H9 (cell line): ENCODE measurements around the gene DUSP10. TPM values are rescaled to one million over a fixed set of nuclear protein-coding genes. Genes with fewer than 3 reads are reported as not detected.
A peak's percentile ranks its signal among the peaks of the same experiment; 100 is the strongest.

ENCODE experiments used
- DNase-seq: peaks from one replicate; pipeline ENCODE4 v3.0.0-alpha.2; 2017
- H2AFZ ChIP-seq: one replicate; pipeline ENCODE4 v1.6.1; 2013; ENCODE audit warnings: mild to moderate bottlenecking, low read length, control low read depth, moderate library complexity
- H2AK5ac ChIP-seq: 2 replicates; pipeline ENCODE4 v1.6.1; 2013; ENCODE audit warnings: low read length, control low read depth, mixed read lengths; ENCODE audit not compliant: insufficient read length
- H2BK120ac ChIP-seq: one replicate; pipeline ENCODE4 v1.6.1; 2013; ENCODE audit warnings: low read depth, mild to moderate bottlenecking, low read length, control low read depth, inconsistent platforms; ENCODE audit not compliant: poor library complexity, severe bottlenecking
- H2BK12ac ChIP-seq: 2 replicates; pipeline ENCODE4 v1.6.1; 2013; ENCODE audit warnings: low read length, control low read depth, mixed read lengths, low read depth; ENCODE audit not compliant: insufficient read length
- H2BK15ac ChIP-seq: 2 replicates; pipeline ENCODE4 v1.6.1; 2013; ENCODE audit warnings: low read depth, low read length, control low read depth
- H2BK20ac ChIP-seq: one replicate; pipeline ENCODE4 v1.6.1; 2013; ENCODE audit warnings: low read depth, mild to moderate bottlenecking, low read length, control low read depth, inconsistent platforms; ENCODE audit not compliant: poor library complexity, severe bottlenecking
- H2BK5ac ChIP-seq: 2 replicates; pipeline ENCODE4 v1.6.1; 2013; ENCODE audit warnings: low read length, control low read depth, mixed read lengths; ENCODE audit not compliant: insufficient read length
- H3K14ac ChIP-seq: 2 replicates; pipeline ENCODE4 v1.6.1; 2013; ENCODE audit warnings: low read length, control low read depth; ENCODE audit not compliant: insufficient read depth
- H3K18ac ChIP-seq: 2 replicates; pipeline ENCODE4 v1.6.1; 2013; ENCODE audit warnings: low read depth, mild to moderate bottlenecking, mixed read lengths, low read length, control low read depth; ENCODE audit not compliant: insufficient read length
- H3K23ac ChIP-seq: 2 replicates; pipeline ENCODE4 v1.6.1; 2013; ENCODE audit warnings: low read length, control low read depth, mixed read lengths, low read depth; ENCODE audit not compliant: insufficient read length
- H3K23me2 ChIP-seq: 2 replicates; pipeline ENCODE4 v1.6.1; 2013; ENCODE audit warnings: low read depth, mild to moderate bottlenecking, mixed read lengths, low read length, control low read depth; ENCODE audit not compliant: insufficient read length, poor library complexity, severe bottlenecking
- H3K27ac ChIP-seq: 2 replicates; pipeline ENCODE4 v1.5.1; 2013; ENCODE audit warnings: low read length, control low read depth, mixed read lengths, low read depth; ENCODE audit not compliant: insufficient read length
- H3K27me3 ChIP-seq: 2 replicates; pipeline ENCODE4 v1.6.1; 2013; ENCODE audit warnings: low read length, control low read depth, inconsistent platforms; ENCODE audit not compliant: insufficient read depth
- H3K4ac ChIP-seq: 2 replicates; pipeline ENCODE4 v1.6.1; 2013; ENCODE audit warnings: low read depth, mild to moderate bottlenecking, control low read depth, inconsistent platforms, low read length, moderate library complexity
- H3K4me1 ChIP-seq: 2 replicates; pipeline ENCODE4 v1.6.1; 2013; ENCODE audit warnings: low read length, control low read depth, inconsistent platforms; ENCODE audit not compliant: insufficient read depth
- H3K4me2 ChIP-seq: 2 replicates; pipeline ENCODE4 v1.6.1; 2013; ENCODE audit warnings: low read length, control low read depth, mixed read lengths; ENCODE audit not compliant: insufficient read length, insufficient read depth
- H3K56ac ChIP-seq: 2 replicates; pipeline ENCODE4 v1.6.1; 2013; ENCODE audit warnings: low read depth, mild to moderate bottlenecking, mixed read lengths, low read length, control low read depth; ENCODE audit not compliant: insufficient read length
- H3K79me1 ChIP-seq: 2 replicates; pipeline ENCODE4 v1.6.1; 2013; ENCODE audit warnings: low read depth, mild to moderate bottlenecking, moderate library complexity, low read length, control low read depth, inconsistent platforms; ENCODE audit not compliant: insufficient read depth, poor library complexity, severe bottlenecking
- H3K79me2 ChIP-seq: 2 replicates; pipeline ENCODE4 v1.6.1; 2013; ENCODE audit warnings: low read length, control low read depth, inconsistent platforms; ENCODE audit not compliant: insufficient read depth
- H3K9ac ChIP-seq: 2 replicates; pipeline ENCODE4 v1.6.1; 2013; ENCODE audit warnings: low read length, control low read depth, mixed read lengths; ENCODE audit not compliant: insufficient read length; ENCODE audit errors: extremely low read depth
- H3K9me3 ChIP-seq: one replicate; pipeline ENCODE4 v1.6.1; 2013; ENCODE audit warnings: low read depth, low read length, inconsistent platforms; ENCODE audit not compliant: control insufficient read depth
- H3T11ph ChIP-seq: one replicate; pipeline ENCODE4 v1.6.1; 2013; ENCODE audit warnings: mild to moderate bottlenecking, low read length, control low read depth, inconsistent platforms
- H4K20me1 ChIP-seq: one replicate; pipeline ENCODE4 v1.6.1; 2013; ENCODE audit not compliant: control insufficient read depth, insufficient read length, insufficient read depth
- H4K5ac ChIP-seq: 2 replicates; pipeline ENCODE4 v1.6.1; 2013; ENCODE audit warnings: low read depth, mild to moderate bottlenecking, mixed read lengths, low read length, control low read depth; ENCODE audit not compliant: insufficient read length
- H4K8ac ChIP-seq: replicated peaks from 2 replicates; pipeline ENCODE4 v1.6.1; 2013; ENCODE audit warnings: low read length, control low read depth, mixed read lengths, low read depth; ENCODE audit not compliant: insufficient read length
- H4K91ac ChIP-seq: 2 replicates; pipeline ENCODE4 v1.6.1; 2013; ENCODE audit warnings: low read depth, mild to moderate bottlenecking, moderate library complexity, mixed read lengths, low read length, control low read depth; ENCODE audit not compliant: insufficient read length
- H3K27ac Mint-ChIP-seq, 3 experiments: 2 replicates in 2 of 3; 3 replicates in 1 of 3; pipeline ENCODE4 v1.8.0; 2020 to 2021; ENCODE audit warnings: mixed read lengths in 3 of 3, mild to moderate bottlenecking in 1 of 3, moderate library complexity in 1 of 3
- H3K27me3 Mint-ChIP-seq: 2 replicates; pipeline ENCODE4 v1.8.0; 2021; ENCODE audit warnings: low read depth, mild to moderate bottlenecking, moderate library complexity, mixed read lengths
- H3K36me3 Mint-ChIP-seq, 3 experiments: 2 replicates in 2 of 3; 3 replicates in 1 of 3; pipeline ENCODE4 v1.8.0; 2020 to 2021; ENCODE audit warnings: low read depth in 3 of 3, mixed read lengths in 3 of 3; ENCODE audit not compliant: insufficient read depth in 1 of 3
- H3K4me1 Mint-ChIP-seq, 2 experiments: 2 replicates each; pipeline ENCODE4 v1.8.0; 2020; ENCODE audit warnings: mixed read lengths in 2 of 2
- H3K4me3 Mint-ChIP-seq, 2 experiments: 2 replicates in 1 of 2; 3 replicates in 1 of 2; pipeline ENCODE4 v1.8.0; 2020 to 2021; ENCODE audit warnings: mild to moderate bottlenecking in 2 of 2, mixed read lengths in 2 of 2, moderate library complexity in 1 of 2
- H3K9me3 Mint-ChIP-seq, 2 experiments: 2 replicates in 1 of 2; 3 replicates in 1 of 2; pipeline ENCODE4 v1.8.0; 2020; ENCODE audit warnings: mild to moderate bottlenecking in 2 of 2, mixed read lengths in 2 of 2, moderate library complexity in 1 of 2
- WGBS: extraction: QIAGEN DNeasy Blood & Tissue Kit; methylation state at CpG from one replicate; pipeline ENCODE4 v1.1.7; 2013; ENCODE audit warnings: missing lambda C conversion rate, low lambda C conversion rate, mixed read lengths; ENCODE audit not compliant: insufficient read length; ENCODE audit errors: extremely low coverage; 5-methylcytosine and 5-hydroxymethylcytosine counted together
- total RNA-seq: library from RNA; stranded (reverse); gene quantifications from 2 replicates; pipeline ENCODE4 v1.2.1, GENCODE V29; 2021
- TF ChIP-seq, protein P1 (sequence below): fragments of 200-600 bp; sonication (generic); conservative IDR thresholded peaks from 3 replicates; pipeline ENCODE4 v1.8.0; 2021; ENCODE audit warnings: antibody characterized with exemption, mild to moderate bottlenecking

Gene DUSP10
- total RNA-seq, 1 experiment from 2014 or later = 2.0 TPM

DNA sequence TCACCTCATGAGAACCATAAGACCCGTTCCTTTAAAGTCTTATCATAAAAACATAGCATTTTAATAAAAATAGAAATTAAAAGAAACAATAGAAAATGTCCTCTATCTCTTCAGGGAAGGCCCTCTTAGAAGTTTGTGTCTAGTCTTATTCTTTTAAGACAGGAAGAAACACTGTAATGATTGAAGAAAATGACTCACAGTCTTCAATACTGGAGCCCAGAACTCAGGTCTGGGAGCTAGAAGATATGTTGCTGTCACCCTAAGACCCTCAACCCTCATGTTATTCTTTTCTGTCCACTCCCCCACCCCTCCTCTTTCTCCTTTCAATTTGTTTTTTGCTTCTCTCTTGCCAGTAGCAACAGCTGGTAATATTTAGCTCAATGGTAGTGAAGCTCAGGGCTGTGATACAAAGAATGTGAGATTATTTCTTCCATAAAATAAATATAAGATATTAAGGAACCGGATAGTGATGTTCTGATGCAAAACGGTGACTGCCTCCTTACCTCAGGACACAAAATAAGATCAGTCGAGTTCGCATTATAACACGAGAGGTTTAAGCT is 12.0 kb downstream of the DUSP10 start:
- Histone ChIP-seq H3K79me1 (no peaks in the 10 kb centered on the region), H3K4ac (no peak overlapping the region), H3K18ac (no peak overlapping the region), H3K9ac (no peak overlapping the region), H3K27ac (no peak overlapping the region), H2BK12ac (no peak overlapping the region), H4K20me1 (no peaks in the 10 kb centered on the region), H3K79me2 (no peaks in the 10 kb centered on the region), H4K8ac (no peak overlapping the region), H2BK5ac (no peak overlapping the region), H2AFZ (no peak overlapping the region), H3T11ph (no peak overlapping the region), H3K4me1 (no peaks in the 10 kb centered on the region), H3K56ac (no peak overlapping the region), H2BK20ac (peak overlapping the region; percentile 45), H4K5ac (no peak overlapping the region), H4K91ac (no peak overlapping the region), H3K9me3 (no peaks in the 10 kb centered on the region), H2BK15ac (no peak overlapping the region), H3K23ac (no peak overlapping the region), H2BK120ac (no peak overlapping the region), H3K4me2 (no peak overlapping the region), H2AK5ac (no peak overlapping the region), H3K27me3 (no peaks in the 10 kb centered on the region), H3K14ac (no peak overlapping the region), H3K23me2 (no peaks in the 10 kb centered on the region)
- WGBS = no CpG with 5 or more reads among the region's 6 CpGs
- Mint-ChIP-seq H3K36me3 (peaks cover 0 to 2% (median 0%) of the 10 kb centered on the region in 3 experiments; a peak in 1 of 7 replicates), H3K27ac (no peak overlapping the region), H3K4me1 (peaks cover 8 to 13% of the 10 kb centered on the region in 2 experiments), H3K9me3 (no peaks in the 10 kb centered on the region; a peak in 1 of 5 replicates), H3K4me3 (no peak overlapping the region), H3K27me3 (no peaks in the 10 kb centered on the region)
- TF ChIP-seq, protein P1, sequence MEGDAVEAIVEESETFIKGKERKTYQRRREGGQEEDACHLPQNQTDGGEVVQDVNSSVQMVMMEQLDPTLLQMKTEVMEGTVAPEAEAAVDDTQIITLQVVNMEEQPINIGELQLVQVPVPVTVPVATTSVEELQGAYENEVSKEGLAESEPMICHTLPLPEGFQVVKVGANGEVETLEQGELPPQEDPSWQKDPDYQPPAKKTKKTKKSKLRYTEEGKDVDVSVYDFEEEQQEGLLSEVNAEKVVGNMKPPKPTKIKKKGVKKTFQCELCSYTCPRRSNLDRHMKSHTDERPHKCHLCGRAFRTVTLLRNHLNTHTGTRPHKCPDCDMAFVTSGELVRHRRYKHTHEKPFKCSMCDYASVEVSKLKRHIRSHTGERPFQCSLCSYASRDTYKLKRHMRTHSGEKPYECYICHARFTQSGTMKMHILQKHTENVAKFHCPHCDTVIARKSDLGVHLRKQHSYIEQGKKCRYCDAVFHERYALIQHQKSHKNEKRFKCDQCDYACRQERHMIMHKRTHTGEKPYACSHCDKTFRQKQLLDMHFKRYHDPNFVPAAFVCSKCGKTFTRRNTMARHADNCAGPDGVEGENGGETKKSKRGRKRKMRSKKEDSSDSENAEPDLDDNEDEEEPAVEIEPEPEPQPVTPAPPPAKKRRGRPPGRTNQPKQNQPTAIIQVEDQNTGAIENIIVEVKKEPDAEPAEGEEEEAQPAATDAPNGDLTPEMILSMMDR = no peak
- no peak for DNase-seq
